Smooth muscle cell (in vitro differentiated cells): ENCODE results near the gene CDK5RAP3. TPM values are rescaled to one million over a fixed set of nuclear protein-coding genes. Genes with fewer than 3 reads are reported as not detected.

Experiments
- DNase-seq: peaks from one replicate; lab custom pipeline; 2025; ENCODE audit not compliant: unreplicated experiment; lab: John Stamatoyannopoulos, UW
- H2AFZ ChIP-seq: fragments of 200-600 bp; sonication (generic); 2 replicates; pipeline ENCODE4 v1.6.0; 2016; ENCODE audit warnings: antibody characterized with exemption, low read depth, mild to moderate bottlenecking
- H3F3A ChIP-seq: fragments of 200-600 bp; sonication (generic); 2 replicates; pipeline ENCODE4 v1.6.0; 2017; ENCODE audit warnings: antibody characterized with exemption, low read depth
- H3K27ac ChIP-seq: fragments of 200-600 bp; sonication (generic); 2 replicates; pipeline ENCODE4 v1.5.1; 2016; ENCODE audit warnings: low read depth, mild to moderate bottlenecking
- H3K27me3 ChIP-seq: fragments of 200-600 bp; sonication (generic); 2 replicates; pipeline ENCODE4 v1.6.1; 2016; ENCODE audit warnings: low read depth, mild to moderate bottlenecking
- H3K36me3 ChIP-seq: fragments of 200-600 bp; sonication (generic); 2 replicates; pipeline ENCODE4 v1.5.1; 2016; ENCODE audit warnings: low read depth
- H3K4me1 ChIP-seq: fragments of 200-600 bp; sonication (generic); 2 replicates; pipeline ENCODE4 v1.5.1; 2016; ENCODE audit warnings: low read depth
- H3K4me2 ChIP-seq: fragments of 200-600 bp; sonication (generic); 2 replicates; pipeline ENCODE4 v1.6.0; 2016; ENCODE audit warnings: mild to moderate bottlenecking
- H3K4me3 ChIP-seq: fragments of 200-600 bp; sonication (generic); 2 replicates; pipeline ENCODE4 v1.5.1; 2016; ENCODE audit warnings: mild to moderate bottlenecking
- H3K79me2 ChIP-seq: fragments of 200-600 bp; sonication (generic); 2 replicates; pipeline ENCODE4 v1.6.0; 2016; ENCODE audit warnings: low read depth, mild to moderate bottlenecking
- H3K9ac ChIP-seq: fragments of 200-600 bp; sonication (generic); 2 replicates; pipeline ENCODE4 v1.6.0; 2016; ENCODE audit warnings: low read depth
- H3K9me3 ChIP-seq: fragments of 200-600 bp; sonication (generic); replicated peaks from 2 replicates; pipeline ENCODE4 v1.5.1; 2016; ENCODE audit warnings: low read depth
- H4K20me1 ChIP-seq: fragments of 200-600 bp; sonication (generic); 2 replicates; pipeline ENCODE4 v1.6.0; 2016; ENCODE audit warnings: low read depth
- CTCF ChIP-seq: fragments of 200-600 bp; sonication (generic); IDR thresholded peaks from 2 replicates; pipeline ENCODE4 v1.5.1; 2017; ENCODE audit warnings: borderline replicate concordance, mild to moderate bottlenecking, antibody characterized with exemption; ENCODE audit not compliant: insufficient read depth, poor library complexity, severe bottlenecking
- WGBS: methylation state at CpG from one replicate; pipeline ENCODE4 v1.1.7; 2016; ENCODE audit warnings: low lambda C conversion rate; 5-methylcytosine and 5-hydroxymethylcytosine counted together
- polyA plus RNA-seq: library from polyadenylated mRNA; unstranded; fragments of >200 nt; fragmentation: Nextera tagmentation; extraction: Ambion mirVana; gene quantifications from 2 replicates; pipeline ENCODE4 v1.2.1, GENCODE V29; 2016
- total RNA-seq: library from RNA; depleted of rRNA; stranded (reverse); fragments of >200 nt; gene quantifications from 2 replicates; pipeline ENCODE4 v1.2.3, GENCODE V29; 2014

CDK5RAP3 gene
- total and polyA plus RNA-seq, 2 experiments from 2014 or later, result 79.6 to 119 TPM

GRCh38 chr17:47966079-47966519 is 4.8 kb upstream of the CDK5RAP3 start:
- Histone ChIP-seq H4K20me1 (no peaks in the 10 kb centered on the region), H3K4me1 (peaks cover under 1% of the 10 kb centered on the region), H3K27ac (no peak overlapping the region), H2AFZ (no peak overlapping the region), H3K4me2 (no peak overlapping the region), H3K9me3 (no peaks in the 10 kb centered on the region), H3K4me3 (no peak overlapping the region), H3K9ac (no peak overlapping the region), H3K79me2 (no peaks in the 10 kb centered on the region), H3K36me3 (no peaks in the 10 kb centered on the region), H3F3A (peaks cover 3% of the 10 kb centered on the region), H3K27me3 (no peaks in the 10 kb centered on the region)
- TF ChIP-seq CTCF, result no peak
- WGBS, result 54% methylated on average over 1 of the region's 1 CpG
- no peak for DNase-seq

DNA sequence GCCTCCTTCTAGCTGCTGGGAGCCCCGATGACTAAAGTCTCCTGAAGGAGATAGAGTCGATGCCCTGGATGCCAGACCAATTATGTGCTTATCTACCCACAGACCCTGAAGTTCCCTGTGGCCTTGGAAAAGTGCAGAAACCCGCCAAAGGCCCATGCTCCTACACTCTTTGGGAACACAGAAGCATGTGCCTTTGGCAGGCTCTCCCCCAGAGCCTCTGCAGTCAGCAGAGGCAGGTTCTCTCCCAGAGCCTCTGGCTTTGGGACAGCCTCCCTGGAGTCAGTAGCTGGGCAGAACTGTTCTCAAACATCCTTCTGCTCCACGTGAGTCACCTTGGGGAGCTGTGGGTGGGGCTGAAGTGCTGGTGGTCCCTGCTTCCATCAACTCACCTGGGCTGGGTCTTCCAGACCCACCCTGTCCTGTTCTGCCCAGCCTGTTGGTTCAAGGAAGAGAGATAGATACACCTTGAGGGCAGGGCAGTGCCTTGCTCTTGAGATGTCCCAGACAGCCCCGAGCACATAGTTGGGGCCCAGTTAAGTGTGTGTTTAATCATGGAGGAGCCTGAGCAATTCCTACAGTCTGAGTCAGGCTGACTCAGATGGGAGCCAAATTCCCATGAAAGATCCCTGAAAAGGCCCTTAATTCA is 3.2 kb upstream of the CDK5RAP3 start:
- H3F3A ChIP-seq, result peaks cover 3% of the 10 kb centered on the region
- H3K4me3 ChIP-seq, result no peak overlapping the region
- H4K20me1 ChIP-seq, result no peaks in the 10 kb centered on the region
- WGBS, result 15% methylated on average over 5 of the region's 5 CpGs
- DNase-seq, result no peak
- H3K27ac ChIP-seq, result peak overlapping the region; percentile 68
- H3K27me3 ChIP-seq, result no peaks in the 10 kb centered on the region
- no peaks in the 10 kb centered on the region for H3K36me3 ChIP-seq
- H3K9ac ChIP-seq, result no peak overlapping the region
- TF ChIP-seq CTCF, result no peak
- peaks cover 9% of the 10 kb centered on the region for H3K4me1 ChIP-seq
- H3K4me2 ChIP-seq, result peak overlapping the region; percentile 35
- no peak overlapping the region for H2AFZ ChIP-seq
- no peaks in the 10 kb centered on the region for H3K9me3 ChIP-seq
- peaks cover 12% of the 10 kb centered on the region for H3K79me2 ChIP-seq

- no peaks in the 10 kb centered on the region for H3K36me3 ChIP-seq
- DNase-seq, result no peak
- no peaks in the 10 kb centered on the region for H3K27me3 ChIP-seq
These were observed 2.1 kb upstream of the CDK5RAP3 start for GRCh38 chr17:47968836-47969235.

More at GRCh38 chr17:47968836-47969235, 2.1 kb upstream of the CDK5RAP3 start:
- no peak overlapping the region for H3K9ac ChIP-seq
- no peaks in the 10 kb centered on the region for H4K20me1 ChIP-seq
- H3K4me1 ChIP-seq, result peaks cover 9% of the 10 kb centered on the region
- no peak for TF ChIP-seq CTCF
- H3F3A ChIP-seq, result peaks cover 3% of the 10 kb centered on the region
- H3K79me2 ChIP-seq, result peaks cover 12% of the 10 kb centered on the region
- H3K27ac ChIP-seq, result no peak overlapping the region
- H3K4me3 ChIP-seq, result no peak overlapping the region
- H3K4me2 ChIP-seq, result no peak overlapping the region
- no peak overlapping the region for H2AFZ ChIP-seq
- 90% methylated on average over 5 of the region's 5 CpGs for whole genome bisulfite sequencing
- H3K9me3 ChIP-seq, result no peaks in the 10 kb centered on the region
